ENCODE data around the gene CYP11A1. TPM values are rescaled to one million over a fixed set of nuclear protein-coding genes. Genes with fewer than 3 reads are reported as not detected.
"Not testable (repeated sequence)": the region's sequence is repeated elsewhere in the genome, so short reads cannot be mapped to it uniquely, and the experiment has no call there.

CYP11A1 gene
- total and polyA plus RNA-seq, 3 experiments from 2014 or later = not detected

GRCh38 chr15:74365598-74366445, 1.6 kb downstream of the CYP11A1 start:
- peak in 1 of 5 donors; percentile 16 for DNase-seq
- ChIA-PET CTCF (no interaction called here), POLR2A (no interaction called here)
- H3K9me3 ChIP-seq (ENCODE audit: low read length) = no peaks in the 10 kb centered on the region
- Mint-ChIP-seq H3K36me3 (peaks cover 0 to 2% (median 0%) of the 10 kb centered on the region in 3 donors), H3K27ac (peak overlapping the region in 1 of 8 donors; percentile 77), H3K4me1 (peaks cover 0 to 5% (median 4%) of the 10 kb centered on the region in 3 donors), H3K9me3 (no peaks in the 10 kb centered on the region), H3K4me3 (peak overlapping the region; percentile 55 to 84 (median 72)), H3K27me3 (peaks cover 18 to 40% of the 10 kb centered on the region in 2 donors)
- H3K27me3 ChIP-seq (ENCODE audit: insufficient read depth, low read length, poor library complexity, severe bottlenecking) = peaks cover 28% of the 10 kb centered on the region
- H3K27ac ChIP-seq (ENCODE audit: low read depth, low read length) = no peak overlapping the region
- H3K36me3 ChIP-seq (ENCODE audit: insufficient read depth, low read length) = no peaks in the 10 kb centered on the region
- no peak overlapping the region for H3K4me3 ChIP-seq (ENCODE audit: low read length)
- H3K4me1 ChIP-seq (ENCODE audit: insufficient read depth, low read length) = no peaks in the 10 kb centered on the region

GRCh38 chr15:74364936-74365597, 2.4 kb downstream of the CYP11A1 start:
- H3K9me3 ChIP-seq (ENCODE audit: low read length) = no peaks in the 10 kb centered on the region
- no peak overlapping the region for H3K4me3 ChIP-seq (ENCODE audit: low read length)
- Mint-ChIP-seq H3K4me3 (peak overlapping the region; percentile 52 to 84 (median 62)), H3K9me3 (no peaks in the 10 kb centered on the region), H3K27me3 (peaks cover 18 to 35% of the 10 kb centered on the region in 2 donors), H3K36me3 (peaks cover 0 to 2% (median 0%) of the 10 kb centered on the region in 3 donors), H3K4me1 (peaks cover 0 to 5% (median 4%) of the 10 kb centered on the region in 3 donors), H3K27ac (peak overlapping the region in 1 of 8 donors; percentile 77)
- no peaks in the 10 kb centered on the region for H3K4me1 ChIP-seq (ENCODE audit: insufficient read depth, low read length)
- peaks cover 28% of the 10 kb centered on the region for H3K27me3 ChIP-seq (ENCODE audit: insufficient read depth, low read length, poor library complexity, severe bottlenecking)
- ChIA-PET POLR2A (no interaction called here), CTCF (no interaction called here)
- H3K27ac ChIP-seq (ENCODE audit: low read depth, low read length) = no peak overlapping the region
- no peaks in the 10 kb centered on the region for H3K36me3 ChIP-seq (ENCODE audit: insufficient read depth, low read length)
- no peak for DNase-seq

DNA sequence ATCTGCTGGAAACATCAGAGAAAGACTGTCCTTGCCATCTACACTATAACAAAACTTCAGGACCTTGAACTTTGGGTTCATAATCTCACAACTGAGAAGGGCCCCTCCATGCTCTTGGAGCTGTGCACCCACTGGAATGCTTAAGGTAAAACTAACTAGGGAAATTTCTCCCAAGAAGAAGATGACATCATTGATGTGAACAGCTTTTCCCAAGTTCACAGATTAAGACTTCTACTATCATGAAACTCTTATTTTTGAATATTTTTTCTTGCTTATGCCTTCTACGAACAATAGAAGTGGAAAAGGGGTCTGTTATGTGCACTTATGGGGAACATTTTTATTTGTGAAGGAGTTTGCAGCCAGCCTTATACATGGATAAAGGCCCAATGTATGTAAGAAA, 5.0 kb downstream of the CYP11A1 start:
- H3K4me3 ChIP-seq (ENCODE audit: low read length) = no peak overlapping the region
- ChIA-PET CTCF (interaction anchor here (0.6 kb wide), 1 partner anchor 20 kb away, joined by 3 read pairs; no protein-coding TSS in a partner anchor), POLR2A (no interaction called here)
- H3K27ac Mint-ChIP-seq = no peak overlapping the region
- DNase-seq = no peak
- H3K27me3 ChIP-seq (ENCODE audit: insufficient read depth, low read length, poor library complexity, severe bottlenecking) = peaks cover 14% of the 10 kb centered on the region
- no peaks in the 10 kb centered on the region for H3K4me1 ChIP-seq (ENCODE audit: insufficient read depth, low read length)
- H3K27ac ChIP-seq (ENCODE audit: low read depth, low read length) = no peak overlapping the region
- H3K36me3 Mint-ChIP-seq = peaks cover 0 to 2% (median 0%) of the 10 kb centered on the region in 3 donors
- H3K27me3 Mint-ChIP-seq = peaks cover 10 to 20% of the 10 kb centered on the region in 2 donors
- no peak overlapping the region for H3K4me3 Mint-ChIP-seq
- no peaks in the 10 kb centered on the region for H3K9me3 Mint-ChIP-seq
- H3K9me3 ChIP-seq (ENCODE audit: low read length) = no peaks in the 10 kb centered on the region
- no peaks in the 10 kb centered on the region for H3K36me3 ChIP-seq (ENCODE audit: insufficient read depth, low read length)
- H3K4me1 Mint-ChIP-seq = peaks cover 0 to 5% (median 4%) of the 10 kb centered on the region in 3 donors

DNA sequence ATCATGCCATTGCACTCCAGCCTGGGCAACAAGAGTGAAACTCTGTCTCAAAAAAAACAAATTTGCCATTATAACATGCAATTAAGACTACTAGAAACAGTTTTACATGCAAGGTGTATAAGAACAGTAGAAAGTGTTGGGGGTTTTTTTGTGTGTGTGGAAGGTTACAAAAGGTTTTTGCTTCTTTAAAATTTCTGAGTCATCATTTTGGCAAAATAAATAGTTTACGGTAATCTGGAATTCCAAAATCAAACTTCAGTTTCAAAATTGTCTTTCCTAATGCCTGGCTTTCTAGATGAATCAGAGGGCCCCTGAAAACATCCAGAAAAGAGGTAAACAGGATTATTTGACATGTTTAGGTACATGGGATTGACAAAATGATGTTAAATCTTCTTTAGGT, 6.6 kb downstream of the CYP11A1 start:
- DNase-seq; H3K4me1 ChIP-seq (ENCODE audit: insufficient read depth, low read length); H3K4me1 Mint-ChIP-seq; H3K36me3 ChIP-seq (ENCODE audit: insufficient read depth, low read length); H3K4me3 Mint-ChIP-seq; H3K27me3 ChIP-seq (ENCODE audit: insufficient read depth, low read length, poor library complexity, severe bottlenecking); H3K9me3 ChIP-seq (ENCODE audit: low read length); H3K4me3 ChIP-seq (ENCODE audit: low read length); POLR2A ChIA-PET; H3K9me3 Mint-ChIP-seq; H3K27ac Mint-ChIP-seq; H3K36me3 Mint-ChIP-seq; H3K27ac ChIP-seq (ENCODE audit: low read depth, low read length); CTCF ChIA-PET: not testable (repeated sequence)
- H3K27me3 Mint-ChIP-seq = peaks cover 2 to 15% of the 10 kb centered on the region in 2 donors

GRCh38 chr15:74359376-74359775, 8.1 kb downstream of the CYP11A1 start:
- H3K27ac Mint-ChIP-seq; H3K27me3 Mint-ChIP-seq; H3K4me1 ChIP-seq (ENCODE audit: insufficient read depth, low read length); POLR2A ChIA-PET; H3K9me3 ChIP-seq (ENCODE audit: low read length); H3K27me3 ChIP-seq (ENCODE audit: insufficient read depth, low read length, poor library complexity, severe bottlenecking); H3K4me3 ChIP-seq (ENCODE audit: low read length); DNase-seq; H3K27ac ChIP-seq (ENCODE audit: low read depth, low read length); H3K9me3 Mint-ChIP-seq; H3K36me3 Mint-ChIP-seq; H3K36me3 ChIP-seq (ENCODE audit: insufficient read depth, low read length); H3K4me3 Mint-ChIP-seq; H3K4me1 Mint-ChIP-seq: not testable (repeated sequence)
- CTCF ChIA-PET = interaction anchor here (1.4 kb wide), 1 partner anchor 14 kb away, joined by 5 read pairs; no protein-coding TSS in a partner anchor

GRCh38 chr15:74357514-74357913, 9.9 kb downstream of the CYP11A1 start:
- peaks cover 5 to 16% of the 10 kb centered on the region in 2 donors for H3K27me3 Mint-ChIP-seq
- H3K9me3 ChIP-seq (ENCODE audit: low read length); DNase-seq; H3K27me3 ChIP-seq (ENCODE audit: insufficient read depth, low read length, poor library complexity, severe bottlenecking); H3K4me3 ChIP-seq (ENCODE audit: low read length); CTCF ChIA-PET; POLR2A ChIA-PET; H3K4me1 ChIP-seq (ENCODE audit: insufficient read depth, low read length); H3K27ac ChIP-seq (ENCODE audit: low read depth, low read length); H3K27ac Mint-ChIP-seq; H3K4me3 Mint-ChIP-seq; H3K4me1 Mint-ChIP-seq; H3K36me3 ChIP-seq (ENCODE audit: insufficient read depth, low read length); H3K36me3 Mint-ChIP-seq: not testable (repeated sequence)
- peaks cover 0 to 11% (median 6%) of the 10 kb centered on the region in 5 donors for H3K9me3 Mint-ChIP-seq

GRCh38 chr15:74356050-74356449, 11.4 kb downstream of the CYP11A1 start:
- POLR2A ChIA-PET = not testable (repeated sequence)
- peaks cover 6 to 20% of the 10 kb centered on the region in 2 donors for H3K27me3 Mint-ChIP-seq

GRCh38 chr15:74353992-74354391, 13.5 kb downstream of the CYP11A1 start:
- POLR2A ChIA-PET; H3K27ac Mint-ChIP-seq; H3K36me3 ChIP-seq (ENCODE audit: insufficient read depth, low read length); CTCF ChIA-PET; H3K4me1 ChIP-seq (ENCODE audit: insufficient read depth, low read length); H3K27me3 ChIP-seq (ENCODE audit: insufficient read depth, low read length, poor library complexity, severe bottlenecking); H3K27ac ChIP-seq (ENCODE audit: low read depth, low read length); H3K4me1 Mint-ChIP-seq; DNase-seq; H3K36me3 Mint-ChIP-seq; H3K4me3 ChIP-seq (ENCODE audit: low read length); H3K9me3 ChIP-seq (ENCODE audit: low read length); H3K4me3 Mint-ChIP-seq: not testable (repeated sequence)
- peaks cover 6 to 20% of the 10 kb centered on the region in 2 donors for H3K27me3 Mint-ChIP-seq
- H3K9me3 Mint-ChIP-seq = peaks cover 0 to 11% (median 6%) of the 10 kb centered on the region in 5 donors

More at GRCh38 chr15:74356050-74356449, 11.4 kb downstream of the CYP11A1 start:
- H3K27ac Mint-ChIP-seq; H3K36me3 Mint-ChIP-seq; H3K4me3 Mint-ChIP-seq; H3K4me3 ChIP-seq (ENCODE audit: low read length); DNase-seq; H3K36me3 ChIP-seq (ENCODE audit: insufficient read depth, low read length); H3K4me1 Mint-ChIP-seq; H3K27ac ChIP-seq (ENCODE audit: low read depth, low read length); H3K9me3 ChIP-seq (ENCODE audit: low read length); H3K4me1 ChIP-seq (ENCODE audit: insufficient read depth, low read length); H3K27me3 ChIP-seq (ENCODE audit: insufficient read depth, low read length, poor library complexity, severe bottlenecking); CTCF ChIA-PET: not testable (repeated sequence)
- peaks cover 0 to 11% (median 6%) of the 10 kb centered on the region in 5 donors for H3K9me3 Mint-ChIP-seq

Measured in CD8-positive, alpha-beta memory T cell (primary cell).